HepG2 (cell line): Measurements from ENCODE around the gene STIP1. TPM values are rescaled to one million over a fixed set of nuclear protein-coding genes. Genes with fewer than 3 reads are reported as not detected.

Experiments used
- CHD2 ChIP-seq: IDR thresholded peaks from 2 replicates; pipeline ENCODE4 v1.6.1; 2011; ENCODE audit warnings: low read depth, low read length, improper control_type of control experiment
- ELF4 ChIP-seq: sonication (generic); formaldehyde crosslinking; IDR thresholded peaks from 2 replicates; pipeline ENCODE4 v1.5.0; 2020; ENCODE audit warnings: missing genetic modification reagents, mild to moderate bottlenecking, moderate library complexity, borderline replicate concordance
- KMT2B ChIP-seq: IDR thresholded peaks from 2 replicates; pipeline ENCODE4 v1.6.1; 2016; ENCODE audit warnings: missing genetic modification reagents, missing compliant biosample characterization
- MAFF ChIP-seq: IDR thresholded peaks from 2 replicates; pipeline ENCODE4 v1.6.1; 2011; ENCODE audit warnings: low read depth, low read length, improper control_type of control experiment
- PHF21A ChIP-seq: sonication (generic); formaldehyde crosslinking; IDR thresholded peaks from 2 replicates; pipeline ENCODE4 v1.5.0; 2020; ENCODE audit warnings: mild to moderate bottlenecking, missing genetic modification reagents
- TBX3 ChIP-seq: fragments of 450-650 bp; IDR thresholded peaks from 2 replicates; pipeline ENCODE4 v1.6.1; 2017; ENCODE audit warnings: antibody characterized with exemption, mild to moderate bottlenecking, inconsistent platforms, borderline replicate concordance
- XBP1 ChIP-seq: sonication (generic); formaldehyde crosslinking; IDR thresholded peaks from 2 replicates; pipeline ENCODE4 v1.5.0; 2020; ENCODE audit warnings: missing genetic modification reagents
- ZNF367 ChIP-seq: sonication (generic); formaldehyde crosslinking; IDR thresholded peaks from 2 replicates; pipeline ENCODE4 v1.4.0; 2020; ENCODE audit warnings: missing genetic modification reagents, borderline replicate concordance
- polyA plus RNA-seq, 8 experiments: library from polyadenylated mRNA; depleted of rRNA in 3 of 8; stranded (reverse) in 7 of 8; unstranded in 1 of 8; fragments of >200 nt; fragmentation: Illumina TruSeq in 4 of 8; extraction: Trizol in 4 of 8; gene quantifications; 2 replicates each; pipeline versions ENCODE4 v1.2.1 to v1.2.3, GENCODE V29; 2011 to 2016; ENCODE audit warnings: low read depth in 4 of 8, missing spikeins in 1 of 8, mixed read lengths in 1 of 8; ENCODE audit not compliant: insufficient read depth in 1 of 8
- total RNA-seq, 5 experiments: library from RNA; depleted of rRNA; stranded (reverse); fragments of >200 nt; fragmentation: Illumina TruSeq; extraction: Trizol; gene quantifications; 2 replicates each; pipeline ENCODE4 v1.2.3, GENCODE V29; 2016; ENCODE audit warnings: low read depth in 1 of 5
- TF ChIP-seq, protein P1 (sequence below): sonication (generic); formaldehyde crosslinking; IDR thresholded peaks from 2 replicates; pipeline ENCODE4 v1.4.0; 2020; ENCODE audit warnings: missing genetic modification reagents, borderline replicate concordance
- TF ChIP-seq, protein P2 (sequence below): sonication (generic); formaldehyde crosslinking; IDR thresholded peaks from 2 replicates; pipeline ENCODE4 v1.5.0; 2020; ENCODE audit warnings: mild to moderate bottlenecking, missing genetic modification reagents
- TF ChIP-seq, protein P3 (sequence below), 2 experiments: IDR thresholded peaks; 2 replicates each; pipeline ENCODE4 v1.6.1; 2011 to 2012; ENCODE audit warnings: low read length in 2 of 2, borderline replicate concordance in 1 of 2, low read depth in 1 of 2, mild to moderate bottlenecking in 1 of 2, moderate library complexity in 1 of 2
- TF ChIP-seq, protein P4 (sequence below): sonication (generic); formaldehyde crosslinking; IDR thresholded peaks from 2 replicates; pipeline ENCODE4 v1.9.0; 2022; ENCODE audit warnings: missing genetic modification reagents, mild to moderate bottlenecking, borderline replicate concordance

The STIP1 gene
- total and polyA plus RNA-seq, 2 of the 13 experiments (the other 11 are each of a cell fraction or from before 2014, with no cell fraction given), result 81.1 to 217 TPM

DNA sequence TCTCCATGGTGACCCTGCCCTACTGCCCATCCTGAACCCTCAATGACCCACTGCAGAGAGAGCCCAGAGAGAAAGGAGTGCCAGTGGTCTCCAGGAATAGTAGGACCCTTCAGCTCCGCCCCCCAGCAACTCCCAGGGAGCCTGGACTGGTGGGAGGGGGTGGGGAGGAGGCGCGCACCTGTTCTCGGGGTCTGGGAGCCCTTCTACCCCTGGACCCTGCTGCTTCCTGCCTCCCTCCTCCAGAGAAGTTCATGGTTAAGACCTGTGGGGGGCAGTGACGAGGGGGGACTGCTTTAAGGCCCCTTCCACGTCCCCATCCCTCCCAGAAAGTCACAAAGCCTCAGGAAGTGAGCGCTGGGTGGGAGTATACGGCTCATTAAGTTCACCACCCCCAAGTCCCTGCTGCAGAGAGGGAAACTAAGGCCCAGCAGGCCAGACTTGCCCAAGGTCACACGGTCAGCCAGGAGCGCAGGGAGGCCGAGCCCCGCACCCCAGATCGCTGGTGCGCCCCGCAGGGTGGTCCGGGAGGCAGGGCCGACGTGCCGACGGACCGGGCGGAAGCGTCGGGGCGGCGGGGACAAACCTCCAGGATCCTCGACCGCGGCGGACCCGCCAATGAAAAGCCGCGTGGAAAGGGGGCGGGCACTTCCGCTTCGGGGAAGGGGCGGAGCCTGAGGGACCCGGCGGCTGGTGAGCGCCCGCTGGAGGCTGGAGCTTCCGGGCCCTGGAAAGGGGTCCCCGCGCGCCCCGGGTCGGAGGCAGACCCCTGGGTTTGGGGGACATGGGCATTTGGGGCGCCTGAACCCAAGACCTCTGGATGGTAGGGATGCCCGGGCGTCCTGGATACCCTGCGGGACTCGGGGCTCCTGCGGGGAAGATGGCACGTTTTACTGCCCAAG, 39.9 kb downstream of the STIP1 start, which contains the start of the genes NUDT22 and TRPT1 (continued):
- TF ChIP-seq, protein P1, sequence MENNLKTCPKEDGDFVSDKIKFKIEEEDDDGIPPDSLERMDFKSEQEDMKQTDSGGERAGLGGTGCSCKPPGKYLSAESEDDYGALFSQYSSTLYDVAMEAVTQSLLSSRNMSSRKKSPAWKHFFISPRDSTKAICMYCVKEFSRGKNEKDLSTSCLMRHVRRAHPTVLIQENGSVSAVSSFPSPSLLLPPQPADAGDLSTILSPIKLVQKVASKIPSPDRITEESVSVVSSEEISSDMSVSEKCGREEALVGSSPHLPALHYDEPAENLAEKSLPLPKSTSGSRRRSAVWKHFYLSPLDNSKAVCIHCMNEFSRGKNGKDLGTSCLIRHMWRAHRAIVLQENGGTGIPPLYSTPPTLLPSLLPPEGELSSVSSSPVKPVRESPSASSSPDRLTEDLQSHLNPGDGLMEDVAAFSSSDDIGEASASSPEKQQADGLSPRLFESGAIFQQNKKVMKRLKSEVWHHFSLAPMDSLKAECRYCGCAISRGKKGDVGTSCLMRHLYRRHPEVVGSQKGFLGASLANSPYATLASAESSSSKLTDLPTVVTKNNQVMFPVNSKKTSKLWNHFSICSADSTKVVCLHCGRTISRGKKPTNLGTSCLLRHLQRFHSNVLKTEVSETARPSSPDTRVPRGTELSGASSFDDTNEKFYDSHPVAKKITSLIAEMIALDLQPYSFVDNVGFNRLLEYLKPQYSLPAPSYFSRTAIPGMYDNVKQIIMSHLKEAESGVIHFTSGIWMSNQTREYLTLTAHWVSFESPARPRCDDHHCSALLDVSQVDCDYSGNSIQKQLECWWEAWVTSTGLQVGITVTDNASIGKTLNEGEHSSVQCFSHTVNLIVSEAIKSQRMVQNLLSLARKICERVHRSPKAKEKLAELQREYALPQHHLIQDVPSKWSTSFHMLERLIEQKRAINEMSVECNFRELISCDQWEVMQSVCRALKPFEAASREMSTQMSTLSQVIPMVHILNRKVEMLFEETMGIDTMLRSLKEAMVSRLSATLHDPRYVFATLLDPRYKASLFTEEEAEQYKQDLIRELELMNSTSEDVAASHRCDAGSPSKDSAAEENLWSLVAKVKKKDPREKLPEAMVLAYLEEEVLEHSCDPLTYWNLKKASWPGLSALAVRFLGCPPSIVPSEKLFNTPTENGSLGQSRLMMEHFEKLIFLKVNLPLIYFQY (CRISPR knock-in tag), result no peak
- TF ChIP-seq ELF4 (CRISPR knock-in tag) (peak; percentile 64), CHD2 (no peak), XBP1 (CRISPR knock-in tag) (no peak), KMT2B (CRISPR knock-in tag) (peak; percentile 45), ZNF367 (CRISPR knock-in tag) (no peak), PHF21A (peak; percentile 63; the same call in 1 of the 2 replicates), MAFF (no peak), TBX3 (no peak)
- TF ChIP-seq, protein P2, sequence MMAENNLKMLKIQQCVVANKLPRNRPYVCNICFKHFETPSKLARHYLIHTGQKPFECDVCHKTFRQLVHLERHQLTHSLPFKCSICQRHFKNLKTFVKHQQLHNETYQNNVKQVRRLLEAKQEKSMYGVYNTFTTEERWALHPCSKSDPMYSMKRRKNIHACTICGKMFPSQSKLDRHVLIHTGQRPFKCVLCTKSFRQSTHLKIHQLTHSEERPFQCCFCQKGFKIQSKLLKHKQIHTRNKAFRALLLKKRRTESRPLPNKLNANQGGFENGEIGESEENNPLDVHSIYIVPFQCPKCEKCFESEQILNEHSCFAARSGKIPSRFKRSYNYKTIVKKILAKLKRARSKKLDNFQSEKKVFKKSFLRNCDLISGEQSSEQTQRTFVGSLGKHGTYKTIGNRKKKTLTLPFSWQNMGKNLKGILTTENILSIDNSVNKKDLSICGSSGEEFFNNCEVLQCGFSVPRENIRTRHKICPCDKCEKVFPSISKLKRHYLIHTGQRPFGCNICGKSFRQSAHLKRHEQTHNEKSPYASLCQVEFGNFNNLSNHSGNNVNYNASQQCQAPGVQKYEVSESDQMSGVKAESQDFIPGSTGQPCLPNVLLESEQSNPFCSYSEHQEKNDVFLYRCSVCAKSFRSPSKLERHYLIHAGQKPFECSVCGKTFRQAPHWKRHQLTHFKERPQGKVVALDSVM (CRISPR knock-in tag), result peak; percentile 57; the same call in 1 of the 2 replicates
- TF ChIP-seq, protein P3, sequence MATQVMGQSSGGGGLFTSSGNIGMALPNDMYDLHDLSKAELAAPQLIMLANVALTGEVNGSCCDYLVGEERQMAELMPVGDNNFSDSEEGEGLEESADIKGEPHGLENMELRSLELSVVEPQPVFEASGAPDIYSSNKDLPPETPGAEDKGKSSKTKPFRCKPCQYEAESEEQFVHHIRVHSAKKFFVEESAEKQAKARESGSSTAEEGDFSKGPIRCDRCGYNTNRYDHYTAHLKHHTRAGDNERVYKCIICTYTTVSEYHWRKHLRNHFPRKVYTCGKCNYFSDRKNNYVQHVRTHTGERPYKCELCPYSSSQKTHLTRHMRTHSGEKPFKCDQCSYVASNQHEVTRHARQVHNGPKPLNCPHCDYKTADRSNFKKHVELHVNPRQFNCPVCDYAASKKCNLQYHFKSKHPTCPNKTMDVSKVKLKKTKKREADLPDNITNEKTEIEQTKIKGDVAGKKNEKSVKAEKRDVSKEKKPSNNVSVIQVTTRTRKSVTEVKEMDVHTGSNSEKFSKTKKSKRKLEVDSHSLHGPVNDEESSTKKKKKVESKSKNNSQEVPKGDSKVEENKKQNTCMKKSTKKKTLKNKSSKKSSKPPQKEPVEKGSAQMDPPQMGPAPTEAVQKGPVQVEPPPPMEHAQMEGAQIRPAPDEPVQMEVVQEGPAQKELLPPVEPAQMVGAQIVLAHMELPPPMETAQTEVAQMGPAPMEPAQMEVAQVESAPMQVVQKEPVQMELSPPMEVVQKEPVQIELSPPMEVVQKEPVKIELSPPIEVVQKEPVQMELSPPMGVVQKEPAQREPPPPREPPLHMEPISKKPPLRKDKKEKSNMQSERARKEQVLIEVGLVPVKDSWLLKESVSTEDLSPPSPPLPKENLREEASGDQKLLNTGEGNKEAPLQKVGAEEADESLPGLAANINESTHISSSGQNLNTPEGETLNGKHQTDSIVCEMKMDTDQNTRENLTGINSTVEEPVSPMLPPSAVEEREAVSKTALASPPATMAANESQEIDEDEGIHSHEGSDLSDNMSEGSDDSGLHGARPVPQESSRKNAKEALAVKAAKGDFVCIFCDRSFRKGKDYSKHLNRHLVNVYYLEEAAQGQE (IDR thresholded peaks at IDR 0.05; ENCODE audit: borderline replicate concordance in 1 of 2, low read depth in 1 of 2, low read length in 2 of 2), result no peak
- TF ChIP-seq, protein P4, sequence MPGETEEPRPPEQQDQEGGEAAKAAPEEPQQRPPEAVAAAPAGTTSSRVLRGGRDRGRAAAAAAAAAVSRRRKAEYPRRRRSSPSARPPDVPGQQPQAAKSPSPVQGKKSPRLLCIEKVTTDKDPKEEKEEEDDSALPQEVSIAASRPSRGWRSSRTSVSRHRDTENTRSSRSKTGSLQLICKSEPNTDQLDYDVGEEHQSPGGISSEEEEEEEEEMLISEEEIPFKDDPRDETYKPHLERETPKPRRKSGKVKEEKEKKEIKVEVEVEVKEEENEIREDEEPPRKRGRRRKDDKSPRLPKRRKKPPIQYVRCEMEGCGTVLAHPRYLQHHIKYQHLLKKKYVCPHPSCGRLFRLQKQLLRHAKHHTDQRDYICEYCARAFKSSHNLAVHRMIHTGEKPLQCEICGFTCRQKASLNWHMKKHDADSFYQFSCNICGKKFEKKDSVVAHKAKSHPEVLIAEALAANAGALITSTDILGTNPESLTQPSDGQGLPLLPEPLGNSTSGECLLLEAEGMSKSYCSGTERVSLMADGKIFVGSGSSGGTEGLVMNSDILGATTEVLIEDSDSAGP (CRISPR knock-in tag), result peak; percentile 83
